Stimulated activated CD8-positive, alpha-beta memory T cell treated with anti-CD3 and anti-CD28 coated beads, Interleukin-12 subunit alpha, Interleukin-12 subunit beta, amount 100 ng/mL, for 1 hour (primary cell): ENCODE measurements around the gene DEUP1.
"Not testable (repeated sequence)": the region's sequence is repeated elsewhere in the genome, so short reads cannot be mapped to it uniquely, and the experiment has no call there.

ENCODE experiments used
- DNase-seq: peaks from one replicate; pipeline ENCODE4 v3.0.0-alpha.2; 2020; ENCODE audit warnings: low read depth

DEUP1 gene

DNA sequence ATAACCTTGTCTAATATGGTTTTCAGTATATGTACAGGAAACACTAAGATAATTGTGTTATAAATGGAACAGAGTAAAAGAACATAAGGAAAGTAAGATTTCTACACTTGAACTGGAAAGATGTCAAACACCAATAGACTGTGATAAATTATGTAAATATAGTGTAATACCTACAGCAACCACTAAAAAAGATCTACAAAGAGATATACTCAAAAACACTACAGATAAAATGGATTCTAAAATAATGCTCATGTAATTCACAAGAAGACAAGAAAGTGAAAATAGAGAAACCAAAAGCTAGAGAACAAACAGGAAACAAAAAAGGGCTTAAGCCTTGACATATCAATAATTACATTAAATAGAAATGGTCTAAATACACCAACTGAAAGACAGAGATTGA is 30.9 kb downstream of the DEUP1 start:
- no peak for DNase-seq

DNA sequence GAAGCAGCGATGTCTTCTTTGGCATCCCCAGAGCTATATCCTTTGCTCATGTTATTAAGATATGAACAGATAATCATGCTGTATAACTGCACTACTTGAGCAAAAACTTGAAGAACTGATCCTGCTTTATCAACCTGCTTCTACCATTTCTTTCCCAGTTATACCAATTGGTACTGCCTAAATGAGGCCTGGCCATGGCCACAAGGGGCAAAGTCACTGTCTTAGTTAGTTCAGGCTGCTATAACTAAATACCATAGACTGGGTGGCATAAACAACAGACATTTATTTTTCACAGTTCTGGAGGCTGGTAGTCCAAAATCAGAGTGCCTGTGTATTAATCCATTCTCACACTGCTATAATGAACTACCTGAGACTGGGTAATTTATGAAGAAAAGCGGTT is 37.5 kb downstream of the DEUP1 start:
- DNase-seq: no peak

DNA sequence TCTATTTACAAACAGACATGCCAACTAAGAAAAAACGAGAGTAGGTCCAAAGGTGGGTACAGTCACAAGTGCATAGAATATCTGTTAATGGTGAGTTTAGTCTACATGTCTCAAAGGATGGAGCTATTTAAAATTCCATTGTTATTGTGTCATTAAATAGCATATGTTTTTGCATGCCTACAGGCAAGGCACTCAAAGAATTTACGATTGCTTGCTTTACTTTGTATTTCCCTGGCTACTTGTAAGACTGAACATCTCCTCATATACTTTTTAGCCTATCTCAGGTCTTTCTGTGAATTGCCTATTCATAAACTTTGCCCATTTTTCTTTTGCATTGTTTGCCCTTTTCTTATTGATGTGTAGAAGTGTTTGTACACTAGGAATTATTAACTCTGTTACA is 39.7 kb downstream of the DEUP1 start:
- no peak for DNase-seq

DNA sequence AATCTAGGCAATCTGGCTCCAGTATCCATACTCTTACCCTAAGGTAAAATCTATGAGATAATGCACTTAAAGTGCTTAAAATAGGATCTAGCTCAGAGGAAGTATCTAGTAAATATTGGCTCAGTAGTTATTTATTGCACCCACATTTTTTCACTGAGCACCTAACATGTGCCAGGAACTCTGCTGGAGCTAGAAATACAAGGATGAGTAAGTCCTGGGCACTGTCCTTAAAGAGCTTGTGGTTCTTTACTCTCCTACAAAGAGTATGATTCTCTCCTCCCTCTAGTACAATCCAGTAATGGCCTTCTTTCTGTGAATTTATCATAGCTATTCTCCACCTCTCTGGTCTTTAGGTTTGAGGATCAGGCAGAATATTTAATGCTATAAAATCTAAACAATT is 59.2 kb downstream of the DEUP1 start:
- no peak for DNase-seq

DNA sequence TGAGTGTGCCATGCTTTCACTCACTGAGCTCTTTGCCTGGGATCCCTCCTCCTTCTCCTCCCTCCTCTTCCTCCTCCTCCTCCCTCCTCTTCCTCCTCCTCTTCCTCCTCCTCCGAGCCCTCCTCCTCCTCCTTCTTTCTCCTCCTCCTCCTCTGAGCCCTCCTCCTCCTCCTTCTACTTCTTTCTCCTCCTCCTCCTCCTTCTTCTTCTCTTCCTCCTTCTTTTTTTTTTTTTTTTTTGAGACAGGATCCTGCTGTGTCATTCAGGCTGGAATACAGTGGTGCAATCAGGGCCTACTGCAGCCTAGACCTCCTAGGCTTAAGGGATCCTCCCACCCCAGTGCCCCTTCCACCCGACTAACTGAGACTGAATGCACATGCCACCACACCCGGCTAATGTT is 62.3 kb downstream of the DEUP1 start:
- DNase-seq: no peak

DNA sequence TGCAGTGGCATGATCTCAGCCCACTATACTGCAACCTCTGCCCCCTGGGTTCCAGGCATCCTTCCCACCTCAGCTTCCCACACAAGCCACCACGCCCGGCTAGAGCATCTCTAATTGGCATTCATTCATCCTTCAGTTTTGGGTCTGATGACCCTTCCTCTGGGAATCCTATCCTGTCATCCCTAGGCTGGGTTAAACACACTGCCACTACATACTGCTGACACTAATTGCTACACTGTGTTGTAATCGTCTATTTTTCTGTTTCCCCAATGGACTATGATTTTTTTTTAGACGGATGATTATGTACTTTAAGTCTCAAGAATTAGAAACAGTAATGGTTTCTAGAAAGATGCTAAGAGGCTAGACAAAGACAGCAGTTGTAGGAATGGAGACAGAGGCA is 62.8 kb downstream of the DEUP1 start:
- no peak for DNase-seq

DNA sequence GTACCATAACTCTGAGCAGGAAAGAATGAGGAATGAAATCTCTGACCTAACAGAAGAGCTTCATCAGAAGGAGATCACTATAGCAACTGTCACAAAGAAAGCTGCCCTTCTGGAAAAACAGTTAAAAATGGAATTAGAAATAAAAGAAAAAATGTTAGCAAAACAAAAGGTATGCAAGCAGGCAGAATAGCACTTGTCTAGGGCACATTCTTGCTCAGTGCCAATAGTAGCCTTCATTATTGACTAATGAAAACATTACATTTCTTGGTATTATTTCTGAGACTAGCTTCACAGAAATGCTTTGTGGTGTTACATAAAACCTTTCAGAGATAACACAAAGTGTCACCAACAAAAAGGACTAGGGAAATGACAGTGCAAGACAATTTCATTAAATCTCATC is 63.9 kb downstream of the DEUP1 start:
- no peak for DNase-seq

DNA sequence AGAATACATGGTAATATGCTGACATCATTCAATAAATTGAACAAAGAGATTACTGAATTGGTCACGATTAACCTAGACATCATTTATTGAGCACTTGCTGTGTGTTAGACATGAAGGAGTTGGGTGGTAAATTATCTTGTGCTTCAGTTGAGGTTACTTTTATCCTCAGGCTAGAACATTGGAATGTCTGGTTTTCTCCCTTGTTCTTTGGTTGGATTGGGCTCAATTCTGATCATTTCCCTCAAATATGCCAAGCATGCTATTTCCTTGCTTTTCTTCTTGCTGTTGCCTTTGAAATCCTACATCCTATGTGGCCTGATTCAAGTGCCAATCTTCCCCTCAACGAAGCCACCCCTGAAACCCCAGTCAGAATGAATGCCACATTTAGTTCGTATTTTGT is 65.8 kb downstream of the DEUP1 start:
- DNase-seq: no peak

DNA sequence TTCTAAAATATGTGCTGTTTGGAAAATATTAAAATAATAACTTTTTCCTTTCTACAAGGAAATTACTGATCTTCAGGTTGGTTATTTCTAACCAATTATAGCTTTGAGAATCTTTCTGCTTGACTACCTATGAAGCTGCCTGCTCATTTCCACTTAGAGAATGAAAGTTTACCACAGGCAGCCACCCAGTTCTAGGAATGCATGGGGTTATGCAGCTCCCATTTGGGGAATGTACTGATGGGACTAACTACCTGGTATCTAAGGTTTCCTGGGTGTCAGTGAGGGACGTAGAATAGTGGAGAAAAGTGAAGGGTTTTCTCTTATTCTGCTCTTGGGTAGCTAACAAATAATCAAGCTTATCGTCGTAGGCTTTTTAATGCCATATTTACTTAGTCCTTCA is 73.4 kb downstream of the DEUP1 start:
- no peak for DNase-seq

DNA sequence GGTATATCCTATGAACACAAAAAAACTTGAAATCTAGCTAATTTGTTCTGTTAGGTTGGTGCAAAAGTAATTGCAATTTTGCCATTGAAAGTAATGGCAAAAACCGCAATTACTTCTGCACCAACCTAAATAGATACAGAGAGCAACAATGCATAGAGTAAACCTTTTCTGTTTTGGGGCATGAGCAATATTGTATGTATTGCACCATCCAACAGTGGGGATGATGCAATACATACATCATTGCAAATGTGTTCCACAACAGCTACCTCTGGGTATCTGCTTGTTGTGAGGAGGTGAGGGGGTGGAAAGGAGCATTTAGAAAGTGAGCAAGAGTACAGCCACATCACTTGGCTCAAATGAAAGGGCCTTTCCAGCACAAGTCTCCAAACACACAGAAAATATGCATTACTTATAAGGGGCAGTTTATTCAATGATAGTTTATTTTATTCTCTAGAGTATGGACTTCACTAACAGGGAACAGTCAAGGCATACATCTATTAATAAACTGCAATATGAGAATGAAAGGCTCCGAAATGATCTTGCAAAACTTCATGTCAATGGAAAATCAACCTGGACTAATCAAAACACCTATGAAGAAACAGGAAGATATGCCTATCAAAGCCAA is 77.3 kb downstream of the DEUP1 start:
- no peak for DNase-seq

DNA sequence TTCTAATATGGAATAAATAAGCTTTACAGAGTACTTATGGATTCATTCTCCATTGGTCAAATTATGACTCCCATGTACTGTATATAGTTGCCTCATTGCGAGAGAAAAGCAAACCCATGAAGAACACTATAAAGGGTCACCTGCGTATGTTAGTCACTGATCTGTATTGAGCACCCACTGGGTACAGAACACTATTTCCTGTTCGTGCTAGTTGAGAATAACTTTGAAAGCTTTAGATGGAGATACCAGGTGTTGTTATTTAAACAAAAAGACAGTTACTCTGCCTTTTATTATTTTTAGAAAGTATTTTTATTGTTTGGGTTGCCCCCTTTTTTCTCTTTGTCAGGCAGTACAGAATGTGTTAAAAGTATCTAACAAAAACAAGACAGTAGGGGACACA is 79.9 kb downstream of the DEUP1 start:
- no peak for DNase-seq

DNA sequence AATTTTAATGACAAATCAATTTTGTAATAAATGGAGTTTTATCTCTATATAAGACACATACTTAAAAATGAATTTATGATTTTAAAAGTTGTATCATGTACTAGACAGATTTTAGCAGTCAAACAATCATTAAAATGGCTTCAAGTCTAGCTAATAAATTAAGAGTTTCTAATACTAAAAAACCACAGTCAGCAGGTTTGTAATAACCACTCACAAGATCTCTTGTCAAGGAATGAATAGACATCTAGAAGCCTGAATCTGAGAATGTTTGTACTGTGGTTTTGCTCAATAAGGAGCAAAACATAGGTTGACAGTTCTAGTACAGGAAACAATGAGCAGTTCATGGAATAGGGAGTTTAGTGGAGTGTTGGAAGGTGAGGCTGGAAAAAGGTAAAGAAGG is 81.2 kb downstream of the DEUP1 start:
- no peak for DNase-seq

DNA sequence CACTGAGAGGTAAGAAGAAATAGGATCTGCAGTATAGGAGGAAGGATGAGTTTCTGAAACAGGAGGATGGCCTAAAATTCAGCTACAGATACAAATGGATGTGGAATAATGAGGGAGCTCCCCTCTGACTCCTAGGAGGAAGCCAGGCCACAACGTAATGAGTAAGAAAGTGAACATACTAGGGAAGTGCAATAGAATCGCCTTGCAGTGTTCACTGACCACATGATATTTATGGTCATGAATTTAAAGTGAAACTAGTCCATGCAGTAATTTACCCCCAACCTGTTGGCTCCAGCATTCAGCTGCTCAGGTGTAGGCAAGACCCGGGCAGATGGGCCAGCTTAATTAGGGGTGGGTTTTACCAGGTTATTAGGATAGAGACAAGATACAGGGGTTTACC is 101.7 kb downstream of the DEUP1 start:
- DNase-seq: no peak

DNA sequence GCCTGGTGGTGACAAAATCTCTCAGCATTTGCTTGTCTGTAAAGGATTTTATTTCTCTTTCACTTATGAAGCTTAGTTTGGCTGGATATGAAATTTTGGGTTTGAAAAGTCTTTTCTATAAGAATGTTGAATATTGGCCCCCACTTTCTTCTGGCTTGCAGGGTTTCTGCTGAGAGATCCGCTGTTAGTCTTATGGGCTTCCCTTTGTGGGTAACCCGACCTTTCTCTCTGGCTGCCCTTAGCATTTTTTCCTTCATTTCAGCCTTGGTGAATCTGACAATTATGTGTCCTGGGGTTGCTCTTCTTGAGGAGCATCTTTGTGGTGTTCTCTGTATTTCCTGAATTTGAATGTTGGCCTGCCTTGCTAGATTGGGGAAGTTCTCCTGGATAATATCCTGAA is 112.7 kb downstream of the DEUP1 start:
- not testable (repeated sequence) for DNase-seq

DNA sequence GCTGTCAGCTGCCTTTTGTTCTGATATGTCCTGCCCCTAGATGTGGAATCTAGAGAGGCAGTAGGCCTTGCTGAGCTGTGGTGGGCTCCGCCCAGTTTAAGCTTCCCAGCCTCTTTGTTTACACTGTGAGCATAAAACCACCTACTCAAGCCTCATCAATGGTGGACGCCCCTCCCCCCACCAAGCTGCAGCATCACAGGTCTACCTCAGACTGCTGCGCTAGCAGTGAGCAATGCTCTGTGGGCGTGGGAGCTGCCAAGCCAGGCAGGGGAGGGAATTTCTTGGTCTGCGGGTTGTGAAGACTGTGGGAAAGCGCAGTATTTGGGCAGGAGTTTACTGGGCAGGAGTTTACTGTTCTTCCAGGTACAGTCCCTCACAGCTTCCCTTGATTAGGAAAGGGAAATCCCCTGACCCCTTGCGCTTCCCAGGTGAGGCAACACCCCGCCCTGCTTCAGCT is 114.1 kb downstream of the DEUP1 start:
- DNase-seq: no peak

DNA sequence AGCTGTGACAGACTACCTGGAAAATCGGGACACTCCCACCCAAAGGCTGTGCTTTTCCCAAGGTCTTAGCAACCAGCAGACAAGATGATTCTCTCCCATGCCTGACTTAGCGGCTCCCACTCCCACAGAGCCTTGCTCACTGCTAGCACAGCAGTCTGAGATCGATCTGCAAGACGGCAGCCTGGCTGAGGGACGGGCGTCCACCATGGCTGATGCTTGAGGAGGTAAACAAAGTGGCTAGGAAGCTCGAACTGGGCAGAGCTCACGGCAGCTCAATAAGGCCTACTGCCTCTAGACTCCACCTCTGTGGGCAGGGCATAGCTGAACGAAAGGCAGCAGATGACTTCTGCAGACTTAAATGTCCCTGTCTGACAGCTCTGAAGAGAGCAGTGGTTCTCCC is 127.7 kb downstream of the DEUP1 start:
- DNase-seq: no peak

DNA sequence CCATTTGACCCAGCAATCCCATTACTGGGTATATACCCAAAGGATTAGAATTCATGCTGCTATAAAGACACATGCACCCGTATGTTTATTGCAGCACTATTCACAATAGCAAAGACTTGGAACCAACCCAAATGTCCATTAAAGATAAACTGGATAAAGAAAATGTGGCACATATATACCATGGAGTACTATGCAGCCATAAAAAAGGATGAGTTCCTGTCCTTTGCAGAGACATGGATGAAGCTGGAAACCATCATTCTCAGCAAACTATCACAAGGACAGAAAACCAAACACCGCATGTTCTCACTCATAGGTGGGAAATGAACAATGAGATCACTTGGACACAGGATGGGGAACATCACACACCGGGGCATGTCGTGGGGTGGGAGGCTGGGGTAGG is 133.1 kb downstream of the DEUP1 start:
- DNase-seq: not testable (repeated sequence)

DNA sequence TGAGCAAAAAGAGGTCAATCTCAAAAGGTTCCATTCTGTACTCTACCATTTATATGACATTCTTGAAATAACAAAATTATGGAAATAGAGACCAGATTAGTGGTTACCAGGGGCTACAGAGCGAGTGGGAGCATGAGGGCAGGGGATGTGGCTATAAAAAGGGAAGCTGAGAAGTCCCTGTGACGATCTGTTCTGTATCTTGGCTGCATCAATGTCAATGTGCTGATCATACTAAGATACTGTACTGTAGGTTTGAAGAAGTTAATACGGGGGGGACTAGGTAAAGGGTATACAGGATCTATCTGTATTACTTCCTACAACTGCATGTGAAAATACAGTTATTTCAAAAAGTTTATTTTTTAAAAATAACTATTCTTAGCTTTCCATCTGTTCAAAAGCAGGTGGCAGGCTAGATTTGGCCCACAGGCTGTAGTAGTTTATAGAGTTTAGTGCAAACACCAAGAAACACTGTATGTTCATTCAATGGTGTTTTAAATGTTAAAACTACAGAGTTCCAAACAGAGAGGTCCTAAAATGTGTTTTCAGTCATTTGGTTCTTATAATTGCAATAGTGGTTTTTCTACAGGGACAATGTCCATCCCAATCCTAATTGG is 134.5 kb downstream of the DEUP1 start:
- DNase-seq: no peak

DNA sequence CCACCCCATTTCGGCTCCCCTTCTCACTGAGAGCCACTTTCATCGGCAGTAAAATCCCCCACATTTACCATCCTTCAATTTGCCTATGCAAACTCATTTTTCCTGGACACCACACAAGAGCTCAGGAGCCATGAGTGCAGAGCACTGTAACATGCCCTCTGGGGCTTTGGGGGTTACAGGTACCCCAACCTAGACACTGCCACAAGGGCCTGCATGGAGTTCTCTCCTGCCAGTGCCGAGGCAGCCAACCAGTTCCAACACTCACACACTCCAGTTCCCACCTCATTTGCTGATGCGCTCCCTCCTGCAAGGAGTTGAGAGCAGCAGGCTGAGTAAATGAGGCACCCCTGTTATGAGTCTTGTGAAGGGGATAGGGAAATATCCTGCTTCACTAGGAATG is 136.5 kb downstream of the DEUP1 start:
- no peak for DNase-seq

DNA sequence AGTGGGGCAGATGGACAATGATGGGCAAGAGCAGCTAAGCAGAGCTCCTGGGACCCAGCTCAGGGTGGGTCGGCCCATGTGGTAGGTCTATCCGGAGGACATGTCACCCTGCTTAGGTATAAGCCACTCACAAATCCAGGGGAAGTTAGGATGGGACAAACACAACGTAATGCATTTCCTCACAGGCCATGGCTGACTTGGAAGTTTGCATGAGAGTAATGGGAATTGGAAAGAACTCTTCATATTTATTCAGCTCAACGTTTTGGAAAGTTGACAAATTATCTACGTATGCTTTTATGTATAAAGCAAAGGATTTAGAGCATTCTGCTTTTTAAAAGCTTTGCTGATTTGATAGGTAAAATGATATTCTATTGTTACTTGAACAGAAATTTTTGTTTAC is 137.7 kb downstream of the DEUP1 start:
- DNase-seq: no peak

DNA sequence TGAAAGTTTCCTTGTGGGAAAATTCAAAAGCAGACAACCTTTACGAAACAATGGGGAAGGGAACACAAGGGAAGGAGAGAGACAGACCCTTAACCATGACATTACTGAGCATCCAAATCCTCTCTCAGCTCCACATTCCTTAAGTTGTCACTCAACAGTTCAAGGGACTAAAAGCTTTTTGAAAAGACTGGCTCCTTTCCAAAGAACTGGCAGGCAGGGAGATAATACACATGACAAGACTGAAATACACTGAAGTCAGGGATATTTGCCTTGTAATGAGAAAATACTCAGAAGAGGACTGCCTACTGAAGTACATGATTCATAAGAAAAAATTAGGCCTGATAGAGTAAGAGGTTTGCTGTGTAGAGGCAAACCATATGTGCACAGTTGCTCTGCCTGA is 143.6 kb downstream of the DEUP1 start:
- DNase-seq: no peak

DNA sequence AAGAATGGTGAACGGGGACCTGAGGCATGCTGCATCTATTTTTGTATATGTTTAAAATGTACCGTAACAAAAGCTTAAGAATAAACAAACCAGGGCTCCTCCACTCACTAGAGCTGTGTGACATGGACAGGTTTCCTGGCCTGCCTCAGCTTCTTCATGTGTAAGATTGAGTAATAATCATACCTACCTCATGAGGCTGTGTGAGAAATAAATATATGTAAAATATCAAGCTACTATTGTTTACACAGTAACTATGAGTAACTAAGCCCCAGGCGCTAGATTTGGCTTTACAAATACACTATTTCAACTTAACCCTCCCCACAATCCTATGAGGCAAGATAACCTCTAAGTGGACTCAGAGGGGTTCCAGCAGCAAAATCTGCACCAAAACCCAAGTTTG is 146.3 kb downstream of the DEUP1 start:
- DNase-seq: no peak

DNA sequence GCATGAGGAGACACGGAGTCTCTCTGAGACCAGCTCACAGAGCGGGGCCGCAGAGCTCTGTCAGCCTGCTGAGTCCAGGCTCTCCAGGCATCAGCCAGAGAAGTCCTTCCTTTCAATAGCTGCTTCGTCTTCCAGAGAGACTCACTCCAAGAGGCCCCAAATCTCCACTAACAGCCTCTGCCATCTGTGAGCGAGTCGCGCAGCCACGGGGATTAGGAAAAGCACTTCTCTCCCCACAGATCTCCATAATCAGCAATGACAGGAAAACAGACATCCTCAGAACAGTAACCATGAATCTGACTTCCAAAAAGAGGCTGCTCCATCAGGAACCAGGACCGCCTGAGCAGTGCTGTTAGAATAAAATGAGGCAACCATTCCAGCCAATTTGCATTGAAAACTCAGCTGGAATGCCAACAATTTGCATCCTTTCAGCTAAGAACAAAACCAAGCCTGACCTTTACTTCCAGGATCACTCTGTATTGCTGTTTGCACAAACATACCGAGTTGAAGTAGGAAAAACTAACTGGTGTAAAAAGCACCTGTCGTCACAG is 147.2 kb downstream of the DEUP1 start:
- no peak for DNase-seq

DNA sequence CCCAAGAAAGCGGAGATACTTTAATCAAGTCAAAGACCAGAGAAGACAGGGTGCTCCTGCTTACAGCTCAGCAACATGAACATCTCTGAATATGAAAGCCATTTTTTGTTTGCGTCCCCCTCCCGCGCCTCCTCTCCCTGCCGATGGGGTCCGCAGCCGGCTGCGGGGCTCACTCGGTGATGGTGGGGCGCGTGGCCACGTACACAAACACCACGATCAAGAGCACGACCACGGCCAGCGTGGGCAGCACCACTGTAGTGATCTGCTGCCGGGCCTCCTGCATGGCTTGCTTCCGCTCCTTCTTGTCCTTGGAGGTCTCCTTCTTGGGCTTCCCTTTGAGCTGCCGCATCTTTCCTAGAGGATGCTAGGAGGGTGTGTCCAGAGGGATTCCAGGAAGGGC is 148.3 kb downstream of the DEUP1 start:
- no peak for DNase-seq
